ENCODE data around the gene CBX7.
A peak's percentile ranks its signal among the peaks of the same experiment; 100 is the strongest.

The CBX7 gene

DNA sequence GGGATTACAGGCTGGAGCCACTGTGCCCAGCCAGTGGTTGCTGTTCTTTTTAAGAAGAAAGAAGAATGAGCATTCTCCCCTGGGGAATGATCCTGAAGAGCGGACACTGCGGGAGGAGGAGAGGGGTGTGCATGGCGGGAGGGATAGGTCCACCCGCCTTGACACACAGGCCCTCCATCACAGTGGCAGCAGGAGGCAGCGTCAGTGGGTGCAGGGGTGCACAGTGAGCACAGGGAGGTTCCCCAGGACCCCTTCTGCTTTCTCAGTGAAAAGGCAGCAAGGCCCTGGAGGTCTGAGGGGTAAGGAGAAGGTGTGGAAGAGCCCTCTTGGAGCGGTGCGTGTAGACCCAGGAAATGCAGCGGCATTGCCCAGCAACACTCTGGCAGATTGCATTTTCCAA is 28.9 kb upstream of the CBX7 start:
- Histone ChIP-seq H3K4me3 (ENCODE audit: low read length in 2 of 2) (no peak overlapping the region), H3K27me3 (ENCODE audit: control insufficient read depth in 2 of 2, insufficient read depth in 2 of 2, low read length in 2 of 2) (peaks cover 0 to 3% of the 10 kb centered on the region in 2 donors), H3K9ac (ENCODE audit: low read depth in 1 of 2, low read length in 2 of 2) (no peak overlapping the region), H3K9me3 (ENCODE audit: control insufficient read depth in 2 of 2, low read length in 2 of 2) (peaks cover 0 to 4% of the 10 kb centered on the region in 2 donors), H3K36me3 (ENCODE audit: control insufficient read depth in 2 of 2, insufficient read depth in 2 of 2, low read length in 2 of 2) (no peaks in the 10 kb centered on the region), H3K4me1 (ENCODE audit: control insufficient read depth in 2 of 2, insufficient read depth in 2 of 2, low read length in 2 of 2) (peaks cover 3 to 6% of the 10 kb centered on the region in 2 donors), H3K27ac (ENCODE audit: low read depth in 2 of 2, low read length in 2 of 2) (no peak overlapping the region)

GRCh38 chr22:39179841-39180335 is 27.4 kb upstream of the CBX7 start:
- Histone ChIP-seq H3K36me3 (ENCODE audit: control insufficient read depth in 2 of 2, insufficient read depth in 2 of 2, low read length in 2 of 2) (no peaks in the 10 kb centered on the region), H3K4me1 (ENCODE audit: control insufficient read depth in 2 of 2, insufficient read depth in 2 of 2, low read length in 2 of 2) (peaks cover 3 to 4% of the 10 kb centered on the region in 2 donors), H3K27ac (ENCODE audit: low read depth in 2 of 2, low read length in 2 of 2) (peak overlapping the region in 1 of 2 donors; percentile 48), H3K9me3 (ENCODE audit: control insufficient read depth in 2 of 2, low read length in 2 of 2) (peaks cover 0 to 4% of the 10 kb centered on the region in 2 donors), H3K27me3 (ENCODE audit: control insufficient read depth in 2 of 2, insufficient read depth in 2 of 2, low read length in 2 of 2) (peaks cover 0 to 3% of the 10 kb centered on the region in 2 donors), H3K9ac (ENCODE audit: low read depth in 1 of 2, low read length in 2 of 2) (no peak overlapping the region), H3K4me3 (ENCODE audit: low read length in 2 of 2) (no peak overlapping the region)

DNA sequence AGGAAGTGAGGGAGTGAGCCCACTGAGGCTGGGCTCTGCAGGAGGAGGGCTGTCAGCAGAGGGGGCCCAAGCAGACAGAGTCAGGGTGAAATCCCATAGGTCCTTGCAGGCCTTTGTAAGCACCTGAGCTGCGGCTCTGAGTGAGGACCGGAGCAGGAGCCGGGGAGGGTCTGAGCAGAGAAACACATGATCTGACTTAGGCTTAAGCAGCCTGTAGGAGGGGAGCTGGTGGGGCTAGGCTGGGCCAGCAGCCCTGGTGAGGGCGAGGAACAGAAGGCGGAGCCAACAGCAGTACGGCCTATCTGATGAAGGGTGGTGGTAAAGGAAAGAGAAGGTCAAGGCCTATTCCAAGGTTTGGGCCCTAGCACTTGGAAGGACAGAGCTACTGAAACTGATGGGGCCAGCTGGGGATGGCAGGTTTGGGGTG is 26.9 kb upstream of the CBX7 start:
- no peak overlapping the region for H3K4me3 ChIP-seq (ENCODE audit: low read length in 2 of 2)
- no peaks in the 10 kb centered on the region for H3K36me3 ChIP-seq (ENCODE audit: control insufficient read depth in 2 of 2, insufficient read depth in 2 of 2, low read length in 2 of 2)
- H3K27me3 ChIP-seq (ENCODE audit: control insufficient read depth in 2 of 2, insufficient read depth in 2 of 2, low read length in 2 of 2), result peaks cover 0 to 3% of the 10 kb centered on the region in 2 donors
- no peak overlapping the region for H3K9ac ChIP-seq (ENCODE audit: low read depth in 1 of 2, low read length in 2 of 2)
- H3K4me1 ChIP-seq (ENCODE audit: control insufficient read depth in 2 of 2, insufficient read depth in 2 of 2, low read length in 2 of 2), result peaks cover 2 to 4% of the 10 kb centered on the region in 2 donors
- peak overlapping the region in 1 of 2 donors; percentile 48 for H3K27ac ChIP-seq (ENCODE audit: low read depth in 2 of 2, low read length in 2 of 2)
- H3K9me3 ChIP-seq (ENCODE audit: control insufficient read depth in 2 of 2, low read length in 2 of 2), result peaks cover 0 to 4% of the 10 kb centered on the region in 2 donors

DNA sequence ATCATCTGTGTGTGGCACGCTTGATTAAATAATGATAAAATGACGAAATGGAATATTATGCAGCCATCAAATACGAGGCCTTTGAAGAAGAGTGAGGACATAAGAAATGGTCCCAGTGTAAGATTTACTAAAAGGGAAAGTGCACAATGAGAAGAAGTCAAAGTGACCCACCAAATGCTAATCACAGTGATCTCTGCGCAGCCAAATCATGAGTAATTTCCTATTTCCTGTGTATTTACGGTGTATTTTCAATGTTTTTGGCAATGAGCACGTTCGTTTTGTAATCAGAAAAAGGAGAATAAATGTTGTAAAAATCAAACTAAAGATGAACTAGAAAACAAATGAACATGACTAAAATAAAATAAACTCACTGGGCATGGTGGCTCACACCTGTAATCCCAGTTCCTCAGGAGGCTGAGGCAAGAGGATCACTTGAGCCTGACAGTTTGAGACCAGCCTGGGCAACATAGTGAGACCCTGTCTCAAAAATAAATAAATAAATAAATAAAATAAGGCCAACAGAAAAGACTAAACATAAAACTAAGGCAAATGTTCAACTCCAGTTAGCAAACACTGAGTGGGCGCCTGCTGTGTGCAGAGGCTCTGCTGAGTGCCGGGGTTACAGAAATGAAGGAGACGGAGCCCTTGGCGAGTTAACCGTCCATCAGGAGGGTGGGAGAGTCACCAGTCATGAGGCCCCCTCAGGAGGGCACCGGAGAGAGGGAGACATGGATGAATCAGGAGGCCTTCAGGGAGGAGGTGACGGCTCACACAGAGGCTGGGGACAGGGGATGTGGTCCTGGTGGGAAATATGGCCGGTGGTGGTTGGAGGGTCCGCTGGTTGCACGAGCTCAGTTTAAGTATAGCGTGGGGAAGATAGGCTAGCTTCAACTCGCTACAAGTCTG is 26.0 kb upstream of the CBX7 start:
- Histone ChIP-seq H3K4me1 (ENCODE audit: control insufficient read depth in 2 of 2, insufficient read depth in 2 of 2, low read length in 2 of 2) (peaks cover 10 to 13% of the 10 kb centered on the region in 2 donors), H3K9ac (ENCODE audit: low read depth in 1 of 2, low read length in 2 of 2) (no peak overlapping the region), H3K27me3 (ENCODE audit: control insufficient read depth in 2 of 2, insufficient read depth in 2 of 2, low read length in 2 of 2) (peaks cover 0 to 3% of the 10 kb centered on the region in 2 donors), H3K36me3 (ENCODE audit: control insufficient read depth in 2 of 2, insufficient read depth in 2 of 2, low read length in 2 of 2) (no peaks in the 10 kb centered on the region), H3K4me3 (ENCODE audit: low read length in 2 of 2) (no peak overlapping the region), H3K27ac (ENCODE audit: low read depth in 2 of 2, low read length in 2 of 2) (peak overlapping the region; percentile 13 to 37), H3K9me3 (ENCODE audit: control insufficient read depth in 2 of 2, low read length in 2 of 2) (peaks cover 0 to 4% of the 10 kb centered on the region in 2 donors)

DNA sequence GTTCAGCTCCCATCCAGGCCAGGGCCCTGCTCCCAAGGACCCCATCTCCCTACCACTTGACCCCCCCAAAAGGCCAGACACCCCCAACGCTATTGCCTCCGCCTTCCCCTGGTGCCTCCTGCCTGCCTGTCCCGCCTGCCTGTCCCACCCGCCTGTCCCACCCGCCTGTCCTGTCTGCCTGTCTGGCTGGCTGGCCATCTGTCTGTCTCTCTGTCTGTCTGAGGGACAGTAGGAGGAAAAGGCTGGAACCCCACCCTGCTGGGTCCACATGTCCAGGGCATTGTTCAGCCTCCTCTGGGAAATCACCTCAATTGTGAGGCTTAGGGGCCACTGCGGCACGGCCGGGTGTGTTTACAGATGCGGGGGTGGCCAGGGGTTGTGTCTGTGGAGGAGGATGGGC is 25.3 kb upstream of the CBX7 start:
- Histone ChIP-seq H3K4me1 (ENCODE audit: control insufficient read depth in 2 of 2, insufficient read depth in 2 of 2, low read length in 2 of 2) (peaks cover 13 to 15% of the 10 kb centered on the region in 2 donors), H3K27ac (ENCODE audit: low read depth in 2 of 2, low read length in 2 of 2) (peak overlapping the region; percentile 13 to 37), H3K9ac (ENCODE audit: low read depth in 1 of 2, low read length in 2 of 2) (no peak overlapping the region)

DNA sequence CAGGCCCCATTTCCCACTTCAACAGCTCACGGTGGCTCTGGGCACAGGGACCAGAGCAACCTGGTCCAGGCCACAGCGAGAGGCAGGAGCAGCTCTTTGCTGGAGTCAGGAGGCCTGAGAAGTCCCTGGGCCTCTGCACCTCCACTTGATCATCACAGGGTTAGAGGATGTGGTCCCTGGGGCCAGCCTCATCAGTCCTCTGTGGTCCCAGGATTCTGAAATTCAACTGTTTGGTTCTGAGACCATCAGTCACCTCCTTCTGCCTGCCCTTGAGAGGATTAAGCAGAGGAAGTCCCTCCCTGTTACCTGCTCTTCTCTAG is 24.9 kb upstream of the CBX7 start:
- peaks cover 13 to 15% of the 10 kb centered on the region in 2 donors for H3K4me1 ChIP-seq (ENCODE audit: control insufficient read depth in 2 of 2, insufficient read depth in 2 of 2, low read length in 2 of 2)
- peaks cover 0 to 4% of the 10 kb centered on the region in 2 donors for H3K9me3 ChIP-seq (ENCODE audit: control insufficient read depth in 2 of 2, low read length in 2 of 2)
- no peak overlapping the region for H3K9ac ChIP-seq (ENCODE audit: low read depth in 1 of 2, low read length in 2 of 2)
- H3K27ac ChIP-seq (ENCODE audit: low read depth in 2 of 2, low read length in 2 of 2), result peak overlapping the region; percentile 13 to 37
- peaks cover 0 to 3% of the 10 kb centered on the region in 2 donors for H3K27me3 ChIP-seq (ENCODE audit: control insufficient read depth in 2 of 2, insufficient read depth in 2 of 2, low read length in 2 of 2)
- H3K36me3 ChIP-seq (ENCODE audit: control insufficient read depth in 2 of 2, insufficient read depth in 2 of 2, low read length in 2 of 2), result no peaks in the 10 kb centered on the region
- H3K4me3 ChIP-seq (ENCODE audit: low read length in 2 of 2), result no peak overlapping the region

More for the DNA sequence above, 25.3 kb upstream of the CBX7 start:
- Histone ChIP-seq H3K9me3 (ENCODE audit: control insufficient read depth in 2 of 2, low read length in 2 of 2) (peaks cover 0 to 4% of the 10 kb centered on the region in 2 donors), H3K36me3 (ENCODE audit: control insufficient read depth in 2 of 2, insufficient read depth in 2 of 2, low read length in 2 of 2) (no peaks in the 10 kb centered on the region), H3K4me3 (ENCODE audit: low read length in 2 of 2) (no peak overlapping the region), H3K27me3 (ENCODE audit: control insufficient read depth in 2 of 2, insufficient read depth in 2 of 2, low read length in 2 of 2) (peaks cover 0 to 3% of the 10 kb centered on the region in 2 donors)

DNA sequence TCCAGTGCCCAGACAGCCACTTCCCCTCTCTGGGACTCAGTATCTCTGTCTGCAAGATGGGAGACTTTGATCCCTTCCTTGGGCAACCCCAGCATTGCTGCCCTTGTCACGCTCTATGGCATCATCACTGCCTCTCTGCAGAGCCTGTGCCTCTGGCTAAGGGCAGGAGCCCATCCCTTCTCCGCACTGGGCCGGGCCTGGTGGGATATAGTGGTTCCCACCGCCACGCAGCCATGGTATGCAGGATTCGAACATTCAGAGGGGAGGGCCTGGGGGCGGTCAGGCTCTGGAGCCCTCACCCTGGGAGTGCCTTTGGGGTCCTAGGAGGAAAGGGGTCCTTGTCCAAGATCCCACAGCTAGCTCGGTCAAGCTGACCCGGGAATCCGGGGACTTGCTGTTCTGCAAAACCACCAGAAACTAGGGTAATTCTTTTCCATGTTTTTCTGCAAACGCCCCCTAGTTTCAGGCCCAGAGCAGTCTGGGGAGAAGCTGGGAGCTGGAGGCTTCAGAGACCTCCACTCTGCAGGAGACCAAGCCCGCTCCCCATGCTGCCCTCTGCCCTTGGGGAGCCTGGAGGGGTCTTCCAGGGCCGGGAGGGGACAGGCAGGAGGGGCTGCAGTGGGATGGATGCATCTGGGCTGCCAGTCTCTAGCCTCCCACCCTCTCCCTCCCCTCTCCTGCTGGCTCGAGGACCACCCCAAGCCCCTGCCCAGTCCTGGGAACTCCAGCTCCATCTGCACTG is 24.4 kb upstream of the CBX7 start:
- Histone ChIP-seq H3K4me3 (ENCODE audit: low read length in 2 of 2) (no peak overlapping the region), H3K36me3 (ENCODE audit: control insufficient read depth in 2 of 2, insufficient read depth in 2 of 2, low read length in 2 of 2) (no peaks in the 10 kb centered on the region), H3K9ac (ENCODE audit: low read depth in 1 of 2, low read length in 2 of 2) (no peak overlapping the region), H3K27ac (ENCODE audit: low read depth in 2 of 2, low read length in 2 of 2) (peak overlapping the region; percentile 41 to 78), H3K27me3 (ENCODE audit: control insufficient read depth in 2 of 2, insufficient read depth in 2 of 2, low read length in 2 of 2) (peaks cover 0 to 3% of the 10 kb centered on the region in 2 donors), H3K9me3 (ENCODE audit: control insufficient read depth in 2 of 2, low read length in 2 of 2) (peaks cover 0 to 3% of the 10 kb centered on the region in 2 donors), H3K4me1 (ENCODE audit: control insufficient read depth in 2 of 2, insufficient read depth in 2 of 2, low read length in 2 of 2) (peaks cover 13 to 15% of the 10 kb centered on the region in 2 donors)

- Histone ChIP-seq H3K4me1 (ENCODE audit: control insufficient read depth in 2 of 2, insufficient read depth in 2 of 2, low read length in 2 of 2) (peaks cover 13 to 15% of the 10 kb centered on the region in 2 donors), H3K27ac (ENCODE audit: low read depth in 2 of 2, low read length in 2 of 2) (peak overlapping the region; percentile 54 to 78), H3K9me3 (ENCODE audit: control insufficient read depth in 2 of 2, low read length in 2 of 2) (no peaks in the 10 kb centered on the region), H3K27me3 (ENCODE audit: control insufficient read depth in 2 of 2, insufficient read depth in 2 of 2, low read length in 2 of 2) (peaks cover 0 to 3% of the 10 kb centered on the region in 2 donors), H3K4me3 (ENCODE audit: low read length in 2 of 2) (no peak overlapping the region), H3K36me3 (ENCODE audit: control insufficient read depth in 2 of 2, insufficient read depth in 2 of 2, low read length in 2 of 2) (no peaks in the 10 kb centered on the region), H3K9ac (ENCODE audit: low read depth in 1 of 2, low read length in 2 of 2) (no peak overlapping the region)
These were observed 23.7 kb upstream of the CBX7 start for GRCh38 chr22:39176143-39176713.

- no peaks in the 10 kb centered on the region for H3K36me3 ChIP-seq (ENCODE audit: control insufficient read depth in 2 of 2, insufficient read depth in 2 of 2, low read length in 2 of 2)
- H3K9me3 ChIP-seq (ENCODE audit: control insufficient read depth in 2 of 2, low read length in 2 of 2), result no peaks in the 10 kb centered on the region
- H3K4me3 ChIP-seq (ENCODE audit: low read length in 2 of 2), result no peak overlapping the region
- H3K9ac ChIP-seq (ENCODE audit: low read depth in 1 of 2, low read length in 2 of 2), result no peak overlapping the region
- H3K27me3 ChIP-seq (ENCODE audit: control insufficient read depth in 2 of 2, insufficient read depth in 2 of 2, low read length in 2 of 2), result peaks cover 0 to 3% of the 10 kb centered on the region in 2 donors
- peak overlapping the region; percentile 54 to 78 for H3K27ac ChIP-seq (ENCODE audit: low read depth in 2 of 2, low read length in 2 of 2)
- H3K4me1 ChIP-seq (ENCODE audit: control insufficient read depth in 2 of 2, insufficient read depth in 2 of 2, low read length in 2 of 2), result peaks cover 18 to 19% of the 10 kb centered on the region in 2 donors
These were observed 23.1 kb upstream of the CBX7 start for GRCh38 chr22:39175353-39176142.
